Retina (tissue), 1 donor: Measurements from ENCODE around the gene CKMT2.
"Not testable (repeated sequence)": the region's sequence is repeated elsewhere in the genome, so short reads cannot be mapped to it uniquely, and the experiment has no call there.

ENCODE experiments used
- DNase-seq: peaks from one replicate; pipeline ENCODE4 v3.0.0-alpha.2; 2016

CKMT2 gene

DNA sequence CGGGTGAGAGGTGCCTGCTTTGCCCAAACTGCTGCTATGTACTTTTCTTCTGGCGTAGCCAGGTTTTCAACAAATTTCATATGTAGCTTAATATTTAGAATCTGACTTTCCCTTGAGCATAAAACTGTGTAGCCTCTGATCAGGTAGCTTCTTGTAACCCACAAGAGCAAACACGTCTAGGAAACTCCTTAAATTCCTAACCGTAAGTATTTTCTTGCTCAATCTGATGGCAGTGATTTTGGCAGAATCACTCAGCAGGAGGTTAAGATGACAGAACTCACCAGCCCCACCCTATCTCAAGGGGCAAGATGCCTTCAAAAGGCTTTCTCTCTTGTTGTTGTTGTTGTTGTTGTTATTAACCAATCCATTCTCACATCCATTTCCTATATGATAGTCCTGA lies 20.8 kb downstream of the CKMT2 start:
- no peak for DNase-seq

DNA sequence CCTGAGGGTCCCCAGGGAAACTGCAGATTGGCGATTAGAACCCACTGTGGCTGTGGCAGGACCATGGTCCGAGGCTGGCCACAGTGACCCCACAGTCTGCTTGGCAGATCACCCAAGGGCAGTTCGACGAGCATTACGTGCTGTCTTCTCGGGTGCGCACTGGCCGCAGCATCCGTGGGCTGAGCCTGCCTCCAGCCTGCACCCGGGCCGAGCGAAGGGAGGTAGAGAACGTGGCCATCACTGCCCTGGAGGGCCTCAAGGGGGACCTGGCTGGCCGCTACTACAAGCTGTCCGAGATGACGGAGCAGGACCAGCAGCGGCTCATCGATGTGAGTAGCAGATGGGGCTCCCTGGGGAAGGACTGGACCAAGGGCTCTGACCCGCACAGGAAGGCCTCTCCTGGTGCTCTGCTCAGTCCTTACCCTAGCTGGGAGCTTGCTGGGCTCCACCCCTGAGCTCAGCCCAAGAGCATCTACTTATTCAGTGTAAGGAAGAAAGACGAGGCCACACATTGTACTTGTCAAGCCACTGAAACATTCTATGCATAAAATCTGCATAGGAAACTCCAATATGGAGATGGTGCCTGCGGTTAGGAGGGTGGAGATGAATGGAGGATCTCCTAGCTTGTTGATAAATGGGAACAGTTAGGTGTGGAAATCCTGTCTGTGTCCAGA lies 21.9 kb downstream of the CKMT2 start:
- DNase-seq: no peak

DNA sequence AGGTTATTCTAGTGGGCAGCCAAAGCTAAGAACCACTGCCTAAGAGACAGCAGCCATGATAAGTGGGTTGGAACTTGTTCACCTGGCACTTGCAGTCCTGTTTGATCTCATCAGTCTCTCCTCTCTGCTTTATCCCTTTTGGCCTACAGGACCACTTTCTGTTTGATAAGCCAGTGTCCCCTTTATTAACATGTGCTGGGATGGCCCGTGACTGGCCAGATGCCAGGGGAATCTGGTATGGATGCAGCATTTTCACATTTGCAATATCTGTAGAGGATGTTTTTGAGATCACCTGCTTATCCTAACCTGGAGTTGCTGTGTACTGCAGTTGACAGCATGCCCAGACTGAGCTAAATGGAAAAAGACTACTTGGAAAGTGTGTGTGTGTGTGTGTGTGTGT lies 23.6 kb downstream of the CKMT2 start:
- no peak for DNase-seq

- not testable (repeated sequence) for DNase-seq
Observed at GRCh38 chr5:81262796-81263195, 29.7 kb downstream of the CKMT2 start.

DNA sequence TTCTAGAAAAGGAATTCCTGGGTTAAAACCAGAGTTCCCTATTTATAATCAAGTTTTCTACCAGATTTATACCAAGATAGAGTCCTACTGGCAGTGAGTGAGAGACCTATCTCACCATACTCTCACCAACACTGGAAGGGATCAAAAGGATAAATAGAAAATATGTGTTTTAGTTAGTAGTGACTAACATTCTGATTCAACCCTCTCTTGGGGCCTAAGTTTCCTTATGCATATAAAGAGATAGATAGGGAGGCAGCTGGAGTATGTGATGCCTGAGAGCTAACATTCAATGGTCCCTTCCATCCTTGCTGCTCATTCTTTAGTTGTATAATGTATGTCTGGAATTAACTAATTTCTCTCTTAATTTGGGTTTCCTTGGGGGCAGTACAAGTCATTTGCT lies 32.0 kb downstream of the CKMT2 start:
- DNase-seq: no peak

- no peak for DNase-seq
Observed at GRCh38 chr5:81268521-81269196, 35.5 kb downstream of the CKMT2 start.

DNA sequence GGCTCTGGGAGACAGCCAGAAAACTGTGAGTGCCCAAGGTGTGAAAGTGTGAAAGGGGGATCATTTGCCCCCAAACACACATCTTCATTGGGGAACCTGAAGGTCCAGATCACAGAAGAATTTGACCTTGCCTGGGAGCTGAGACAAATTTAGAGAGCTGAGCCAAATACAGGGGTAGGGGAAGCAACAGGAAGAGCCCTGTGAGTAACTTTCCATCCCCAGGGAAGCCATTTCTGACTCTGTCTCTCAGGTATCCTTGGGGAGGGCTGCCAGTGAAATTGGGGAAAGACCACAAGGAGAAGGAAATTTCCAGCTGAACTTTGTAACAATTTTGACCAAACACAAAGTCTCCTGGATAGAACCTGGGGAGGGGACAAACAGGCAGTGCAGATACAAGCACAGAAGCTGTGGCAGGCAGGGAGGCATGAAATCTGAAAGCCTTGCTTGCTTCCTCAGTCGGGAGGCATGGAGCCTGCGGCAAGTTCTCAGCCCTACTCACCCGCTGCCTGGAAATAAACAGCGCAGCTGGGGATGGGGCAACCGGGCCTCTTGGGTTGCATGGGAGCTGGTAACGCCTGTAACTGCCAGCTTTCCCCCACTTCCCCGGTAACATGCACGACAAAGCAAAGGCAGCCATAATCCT lies 36.8 kb downstream of the CKMT2 start:
- no peak for DNase-seq

DNA sequence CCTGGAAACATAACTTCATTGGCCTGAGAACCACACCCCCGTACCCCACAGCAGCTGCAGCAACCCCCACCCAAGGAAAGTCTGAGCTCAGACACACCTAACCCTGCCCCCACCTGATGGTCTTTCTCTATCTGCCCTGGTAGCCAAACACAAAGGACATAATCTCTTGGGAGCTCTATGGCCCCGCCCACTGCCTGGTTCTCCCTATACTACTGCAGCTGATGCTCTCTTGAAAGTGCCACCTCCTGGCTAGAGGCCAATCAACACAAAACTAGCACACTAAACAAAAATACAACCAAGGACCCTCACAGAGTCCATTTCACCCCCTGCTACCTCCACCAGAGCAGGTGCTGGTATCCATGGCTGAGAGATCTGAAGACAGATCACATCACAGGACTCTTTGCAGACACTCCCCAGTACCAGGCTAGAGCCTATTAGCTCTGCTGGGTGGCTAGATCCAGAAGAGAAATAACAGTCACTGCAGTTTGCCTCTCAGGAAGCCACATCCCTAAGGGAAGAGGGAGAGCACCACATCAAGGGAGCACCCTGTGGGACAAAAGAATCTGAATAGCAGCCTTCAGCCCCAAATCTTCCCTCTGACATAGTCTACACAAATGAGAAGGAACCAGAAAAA lies 37.4 kb downstream of the CKMT2 start:
- DNase-seq: not testable (repeated sequence)

- DNase-seq: no peak
Observed at GRCh38 chr5:81283976-81284375, 50.9 kb downstream of the CKMT2 start.

- no peak for DNase-seq
Observed at GRCh38 chr5:81286059-81286617, 53.0 kb downstream of the CKMT2 start.

DNA sequence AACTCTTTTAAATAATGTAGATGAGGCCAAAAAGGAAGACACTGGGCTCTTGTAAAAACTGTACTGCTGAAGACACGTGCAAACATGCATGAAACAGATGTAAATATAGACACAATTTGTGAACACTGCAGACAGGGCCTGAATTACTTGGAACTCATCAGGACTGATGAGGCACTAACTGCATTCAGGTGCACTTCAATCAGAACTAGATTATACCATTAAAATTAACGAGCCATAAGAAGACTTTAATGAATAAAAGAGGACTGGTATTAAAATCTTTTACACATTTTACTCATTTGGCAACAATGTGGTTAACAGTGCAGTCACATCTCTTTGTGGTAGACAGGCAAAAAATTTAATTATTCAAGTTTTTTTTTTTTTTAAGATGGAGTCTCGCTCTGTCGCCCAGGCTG lies 54.9 kb downstream of the CKMT2 start:
- no peak for DNase-seq

DNA sequence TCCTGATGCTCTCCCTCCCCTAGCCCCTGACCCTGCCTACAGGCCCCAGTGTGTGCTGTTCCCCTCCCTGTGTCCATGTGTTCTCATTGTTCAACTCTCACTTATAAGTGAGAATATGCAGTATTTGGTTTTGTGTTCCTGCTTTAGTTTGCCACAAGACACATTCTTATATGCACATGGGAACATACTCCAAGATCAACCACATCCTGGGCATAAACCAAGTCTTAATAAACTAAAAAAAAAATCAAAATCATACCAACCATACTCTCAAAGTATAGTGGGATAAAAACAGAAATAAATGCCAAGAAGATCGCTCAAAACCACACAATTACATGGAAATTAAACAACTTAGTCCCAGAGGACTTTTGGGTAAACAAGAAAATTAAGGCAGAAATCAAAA lies 57.0 kb downstream of the CKMT2 start:
- DNase-seq: no peak

- no peak for DNase-seq
Observed at GRCh38 chr5:81292130-81292529, 59.0 kb downstream of the CKMT2 start.

DNA sequence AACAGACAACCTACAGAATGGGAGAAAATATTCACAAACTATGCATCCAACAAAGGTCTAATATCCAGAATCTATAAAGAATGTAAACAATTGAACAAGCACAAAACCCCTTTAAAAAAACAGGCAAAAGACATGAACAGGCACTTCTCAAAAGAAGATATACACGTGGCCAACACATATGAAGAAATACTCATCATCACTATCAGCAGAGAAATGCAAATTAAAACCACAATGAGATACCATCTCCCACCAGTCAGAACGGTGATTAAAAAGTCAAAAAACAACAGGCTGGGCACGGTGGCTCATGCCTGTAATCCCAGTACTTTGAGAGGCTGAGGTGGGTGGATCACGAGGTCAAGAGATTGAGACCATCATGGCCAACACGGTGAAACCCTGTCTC lies 60.9 kb downstream of the CKMT2 start:
- DNase-seq: not testable (repeated sequence)

DNA sequence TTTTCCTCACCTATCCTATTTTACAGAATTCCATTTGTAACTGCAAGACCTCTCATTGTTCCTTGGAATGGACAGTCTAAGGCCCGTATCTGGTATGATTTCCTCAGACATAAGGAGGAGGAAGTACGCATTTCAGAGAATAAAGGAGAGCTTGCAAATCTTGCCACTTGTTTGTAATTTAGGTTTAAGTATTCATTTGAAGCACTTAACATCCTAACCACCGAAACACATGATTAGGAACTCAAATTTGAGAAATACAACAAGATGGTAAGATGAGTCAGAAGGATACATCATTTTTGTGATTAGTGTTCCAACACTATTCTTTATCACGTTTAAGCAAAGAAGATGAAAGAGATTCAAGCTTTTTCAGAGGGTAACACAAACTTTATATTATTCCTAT lies 64.4 kb downstream of the CKMT2 start:
- DNase-seq: no peak

- DNase-seq: no peak
Observed at GRCh38 chr5:81300921-81301270, 67.8 kb downstream of the CKMT2 start.

GRCh38 chr5:81301271-81302015 lies 68.3 kb downstream of the CKMT2 start, which contains the start of gene ZCCHC9:
ZCCHC9 (plus strand) TSS chr5:81301587; CDS start chr5:81304758, 3,171 bp downstream.
- DNase-seq: peak; percentile 97

DNA sequence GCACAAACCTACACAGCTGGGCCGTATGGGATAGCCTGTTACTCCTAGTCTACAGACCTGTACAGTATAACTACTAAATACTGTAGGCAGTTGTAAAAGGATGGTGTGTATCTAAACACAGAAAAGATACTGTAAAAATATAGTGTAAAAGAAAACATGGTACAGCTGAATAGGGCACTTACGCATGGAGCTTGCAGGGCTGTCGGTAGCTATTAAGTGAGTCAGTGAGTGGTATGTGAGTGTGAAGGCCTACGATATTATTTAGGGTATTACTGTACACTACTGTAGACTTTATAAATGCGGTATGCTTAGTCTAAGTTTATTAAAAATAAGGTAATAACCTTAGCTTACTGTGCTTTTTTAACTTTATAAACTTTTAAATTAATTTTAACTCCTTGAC lies 69.5 kb downstream of the CKMT2 start:
- DNase-seq: no peak

GRCh38 chr5:81303563-81303962 lies 70.4 kb downstream of the CKMT2 start:
- no peak for DNase-seq

- DNase-seq: no peak
Observed at GRCh38 chr5:81305785-81306184, 72.7 kb downstream of the CKMT2 start.

- no peak for DNase-seq
Observed at GRCh38 chr5:81308836-81309235, 75.7 kb downstream of the CKMT2 start.

- DNase-seq: no peak
Observed at GRCh38 chr5:81310402-81311063, 77.4 kb downstream of the CKMT2 start.
